OCI-LY1 (cell line): ENCODE measurements around the gene OR10H4.
"Not testable (repeated sequence)": the region's sequence is repeated elsewhere in the genome, so short reads cannot be mapped to it uniquely, and the experiment has no call there.

Source experiments
- EZH2 ChIP-seq: fragments of 200-600 bp; sonication (generic), shearing (Covaris generic); IDR thresholded peaks from 2 replicates; pipeline ENCODE4 v1.8.0; 2017; ENCODE audit warnings: borderline replicate concordance, mixed run types, mild to moderate bottlenecking, antibody characterized with exemption, low read length, moderate library complexity, mixed read lengths
- TF ChIP-seq, protein P1 (sequence below): fragments of 200-600 bp; sonication (generic), shearing (Covaris generic); IDR thresholded peaks from 2 replicates; pipeline ENCODE4 v1.5.1; 2017; ENCODE audit warnings: mild to moderate bottlenecking, antibody characterized with exemption, low read length, moderate library complexity, mixed read lengths

- TF ChIP-seq, protein P1, sequence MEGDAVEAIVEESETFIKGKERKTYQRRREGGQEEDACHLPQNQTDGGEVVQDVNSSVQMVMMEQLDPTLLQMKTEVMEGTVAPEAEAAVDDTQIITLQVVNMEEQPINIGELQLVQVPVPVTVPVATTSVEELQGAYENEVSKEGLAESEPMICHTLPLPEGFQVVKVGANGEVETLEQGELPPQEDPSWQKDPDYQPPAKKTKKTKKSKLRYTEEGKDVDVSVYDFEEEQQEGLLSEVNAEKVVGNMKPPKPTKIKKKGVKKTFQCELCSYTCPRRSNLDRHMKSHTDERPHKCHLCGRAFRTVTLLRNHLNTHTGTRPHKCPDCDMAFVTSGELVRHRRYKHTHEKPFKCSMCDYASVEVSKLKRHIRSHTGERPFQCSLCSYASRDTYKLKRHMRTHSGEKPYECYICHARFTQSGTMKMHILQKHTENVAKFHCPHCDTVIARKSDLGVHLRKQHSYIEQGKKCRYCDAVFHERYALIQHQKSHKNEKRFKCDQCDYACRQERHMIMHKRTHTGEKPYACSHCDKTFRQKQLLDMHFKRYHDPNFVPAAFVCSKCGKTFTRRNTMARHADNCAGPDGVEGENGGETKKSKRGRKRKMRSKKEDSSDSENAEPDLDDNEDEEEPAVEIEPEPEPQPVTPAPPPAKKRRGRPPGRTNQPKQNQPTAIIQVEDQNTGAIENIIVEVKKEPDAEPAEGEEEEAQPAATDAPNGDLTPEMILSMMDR, result not testable (repeated sequence)
- TF ChIP-seq EZH2, result not testable (repeated sequence)
Observed at GRCh38 chr19:15933761-15934331, 15.0 kb upstream of the OR10H4 start.
